ENCODE measurements around the gene COBL.

DNA sequence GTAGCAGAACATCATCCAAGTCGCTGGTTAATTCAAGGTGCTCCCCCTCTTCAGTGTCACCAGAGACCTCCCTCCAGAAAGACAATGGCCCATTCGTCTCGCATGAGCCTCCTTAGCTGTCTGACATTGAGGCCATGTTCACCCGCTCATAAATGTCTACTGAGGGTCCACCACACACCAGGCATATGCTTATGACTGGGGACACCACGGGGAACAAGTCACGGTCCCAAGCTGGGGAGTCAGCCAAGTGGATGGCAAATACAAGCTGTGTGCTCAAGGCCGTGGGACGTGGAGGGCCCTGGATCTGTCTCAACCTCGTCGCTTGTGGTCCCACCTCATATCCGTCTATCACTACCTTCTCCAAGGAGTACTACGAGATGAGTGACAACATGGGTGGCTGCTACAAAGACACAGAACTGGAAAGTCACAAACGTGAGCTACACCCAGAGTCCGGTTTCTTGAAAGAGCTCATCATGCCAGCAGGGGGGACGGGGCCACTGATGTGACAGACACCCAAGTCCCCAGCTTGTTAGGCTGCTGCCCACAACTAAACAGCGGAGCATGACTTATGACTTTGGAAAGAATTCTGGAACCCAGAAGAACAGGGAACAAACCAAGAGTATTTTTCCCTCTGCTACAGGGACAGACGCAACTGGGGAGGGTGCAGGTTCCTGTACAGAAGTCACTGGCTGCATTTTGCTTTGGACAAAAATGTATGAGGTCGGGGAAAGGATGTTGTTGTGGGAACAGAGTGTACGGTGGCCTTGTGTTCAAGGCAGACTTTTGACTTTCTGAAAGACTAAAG is 189.6 kb downstream of the COBL start:
- no peak for TF ChIP-seq EP300 (IDR thresholded peaks at IDR 0.05; ENCODE audit: borderline replicate concordance)
- no peak for TF ChIP-seq TAF1 (IDR thresholded peaks at IDR 0.05; ENCODE audit: low read depth)
- no peak for TF ChIP-seq YY1 (IDR thresholded peaks at IDR 0.05; ENCODE audit: low read depth)
- TF ChIP-seq CREB1 (IDR thresholded peaks at IDR 0.05; ENCODE audit: low read depth): no peak
- no peak for TF ChIP-seq TEAD4 (IDR thresholded peaks at IDR 0.05)
- no peak for TF ChIP-seq REST (IDR thresholded peaks at IDR 0.05; ENCODE audit: low read depth)
- TF ChIP-seq MAX (IDR thresholded peaks at IDR 0.05): no peak
- TF ChIP-seq EGR1 (IDR thresholded peaks at IDR 0.05): no peak
- no peak for TF ChIP-seq NFIC (IDR thresholded peaks at IDR 0.05)
- no peak for TF ChIP-seq CEBPB (IDR thresholded peaks at IDR 0.05)
- no peak for TF ChIP-seq FOXM1 (IDR thresholded peaks at IDR 0.05; ENCODE audit: borderline replicate concordance, low read depth)
- TF ChIP-seq, protein P1, sequence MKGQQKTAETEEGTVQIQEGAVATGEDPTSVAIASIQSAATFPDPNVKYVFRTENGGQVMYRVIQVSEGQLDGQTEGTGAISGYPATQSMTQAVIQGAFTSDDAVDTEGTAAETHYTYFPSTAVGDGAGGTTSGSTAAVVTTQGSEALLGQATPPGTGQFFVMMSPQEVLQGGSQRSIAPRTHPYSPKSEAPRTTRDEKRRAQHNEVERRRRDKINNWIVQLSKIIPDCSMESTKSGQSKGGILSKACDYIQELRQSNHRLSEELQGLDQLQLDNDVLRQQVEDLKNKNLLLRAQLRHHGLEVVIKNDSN (IDR thresholded peaks at IDR 0.05): no peak
- TF ChIP-seq RAD21 (IDR thresholded peaks at IDR 0.05; ENCODE audit: low read depth): no peak
- no peak for TF ChIP-seq TCF12 (IDR thresholded peaks at IDR 0.05; ENCODE audit: low read depth)
